MG63 (cell line): Measurements from ENCODE around the gene TPR. TPM values are rescaled to one million over a fixed set of nuclear protein-coding genes. Genes with fewer than 3 reads are reported as not detected.
"Not testable (repeated sequence)": the region's sequence is repeated elsewhere in the genome, so short reads cannot be mapped to it uniquely, and the experiment has no call there.

Experiments
- DNase-seq: peaks from one replicate; pipeline ENCODE4 v3.0.0-alpha.2; 2020
- H3K27me3 ChIP-seq: fragments of 250-450 bp; sonication (Bioruptor Pico); 2 replicates; pipeline ENCODE4 v1.5.1; 2020; ENCODE audit warnings: mild to moderate bottlenecking, moderate library complexity
- H3K36me3 ChIP-seq: fragments of 250-450 bp; sonication (Bioruptor Pico); 2 replicates; pipeline ENCODE4 v1.5.1; 2020; ENCODE audit warnings: mild to moderate bottlenecking, moderate library complexity
- H3K4me3 ChIP-seq: fragments of 250-450 bp; sonication (Bioruptor Pico); 2 replicates; pipeline ENCODE4 v1.5.1; 2020; ENCODE audit warnings: mild to moderate bottlenecking, moderate library complexity
- H3K9me3 ChIP-seq: fragments of 250-450 bp; sonication (Bioruptor Pico); 2 replicates; pipeline ENCODE4 v1.5.1; 2020; ENCODE audit warnings: mild to moderate bottlenecking, moderate library complexity
- total RNA-seq: library from RNA; depleted of rRNA; stranded (reverse); fragments of >200 nt; shearing (Covaris generic); gene quantifications from 2 replicates; pipeline ENCODE4 v1.2.3, GENCODE V29; 2014; ENCODE audit warnings: low replicate concordance; rRNA removed

Gene TPR
- total RNA-seq, result 23.2 and 40.3 TPM in 2 replicates

- H3K4me3 ChIP-seq, result peak within 1 kb of the TSS; percentile 85
- no peaks in the 10 kb centered on the region for H3K27me3 ChIP-seq
- peaks cover 46% of the 10 kb centered on the region for H3K36me3 ChIP-seq
- no peaks in the 10 kb centered on the region for H3K9me3 ChIP-seq
- peak; percentile 99 for DNase-seq
Measured at GRCh38 chr1:186375152-186375928, at the start of gene TPR, which contains the start of gene ODR4. TPR (minus strand) TSS chr1:186375253; CDS start chr1:186375028, 225 bp downstream. ODR4 (plus strand) TSS chr1:186375838; CDS start chr1:186379786, 3,948 bp downstream.

GRCh38 chr1:186424539-186424938 is 49.5 kb upstream of the TPR start:
- no peak overlapping the region for H3K4me3 ChIP-seq
- DNase-seq, result no peak

GRCh38 chr1:186421446-186421845 is 46.4 kb upstream of the TPR start:
- DNase-seq, result no peak
- H3K4me3 ChIP-seq, result no peak overlapping the region
- no peaks in the 10 kb centered on the region for H3K27me3 ChIP-seq
- peaks cover 33% of the 10 kb centered on the region for H3K36me3 ChIP-seq
- no peaks in the 10 kb centered on the region for H3K9me3 ChIP-seq

More at GRCh38 chr1:186424539-186424938, 49.5 kb upstream of the TPR start:
- peaks cover 18% of the 10 kb centered on the region for H3K36me3 ChIP-seq
- H3K9me3 ChIP-seq, result no peaks in the 10 kb centered on the region
- no peaks in the 10 kb centered on the region for H3K27me3 ChIP-seq

GRCh38 chr1:186420923-186421322 is 45.9 kb upstream of the TPR start:
- Histone ChIP-seq H3K9me3 (no peaks in the 10 kb centered on the region), H3K36me3 (peaks cover 33% of the 10 kb centered on the region), H3K4me3 (no peak overlapping the region), H3K27me3 (no peaks in the 10 kb centered on the region)
- no peak for DNase-seq

GRCh38 chr1:186420311-186420710 is 45.3 kb upstream of the TPR start:
- no peak overlapping the region for H3K4me3 ChIP-seq
- H3K27me3 ChIP-seq, result no peaks in the 10 kb centered on the region
- DNase-seq, result no peak
- H3K9me3 ChIP-seq, result no peaks in the 10 kb centered on the region
- H3K36me3 ChIP-seq, result peaks cover 38% of the 10 kb centered on the region

GRCh38 chr1:186418503-186418902 is 43.5 kb upstream of the TPR start:
- no peak overlapping the region for H3K4me3 ChIP-seq
- no peaks in the 10 kb centered on the region for H3K27me3 ChIP-seq
- DNase-seq, result no peak
- peaks cover 43% of the 10 kb centered on the region for H3K36me3 ChIP-seq
- H3K9me3 ChIP-seq, result no peaks in the 10 kb centered on the region

- no peak for DNase-seq
- Histone ChIP-seq H3K36me3 (peaks cover 36% of the 10 kb centered on the region), H3K27me3 (no peaks in the 10 kb centered on the region), H3K4me3 (no peak overlapping the region), H3K9me3 (no peaks in the 10 kb centered on the region)
Measured at GRCh38 chr1:186413319-186413718, 38.3 kb upstream of the TPR start.

- H3K27me3 ChIP-seq, result no peaks in the 10 kb centered on the region
- H3K4me3 ChIP-seq, result no peak overlapping the region
- H3K36me3 ChIP-seq, result peaks cover 62% of the 10 kb centered on the region
- DNase-seq, result no peak
- no peaks in the 10 kb centered on the region for H3K9me3 ChIP-seq
Measured at GRCh38 chr1:186409091-186409490, 34.0 kb upstream of the TPR start.

- H3K4me3 ChIP-seq, result no peak overlapping the region
- DNase-seq, result no peak
- no peaks in the 10 kb centered on the region for H3K9me3 ChIP-seq
- peaks cover 48% of the 10 kb centered on the region for H3K36me3 ChIP-seq
- no peaks in the 10 kb centered on the region for H3K27me3 ChIP-seq
Measured at GRCh38 chr1:186404454-186405051, 29.5 kb upstream of the TPR start.

GRCh38 chr1:186403632-186404031 is 28.6 kb upstream of the TPR start:
- peaks cover 53% of the 10 kb centered on the region for H3K36me3 ChIP-seq

GRCh38 chr1:186401446-186401845 is 26.4 kb upstream of the TPR start:
- not testable (repeated sequence) for H3K4me3 ChIP-seq, H3K9me3 ChIP-seq, DNase-seq, H3K27me3 ChIP-seq
- H3K36me3 ChIP-seq, result peaks cover 54% of the 10 kb centered on the region

More at GRCh38 chr1:186403632-186404031, 28.6 kb upstream of the TPR start:
- no peaks in the 10 kb centered on the region for H3K27me3 ChIP-seq
- DNase-seq, result no peak
- H3K4me3 ChIP-seq, result no peak overlapping the region
- H3K9me3 ChIP-seq, result no peaks in the 10 kb centered on the region

- H3K27me3 ChIP-seq, DNase-seq, H3K4me3 ChIP-seq, H3K9me3 ChIP-seq: not testable (repeated sequence)
- H3K36me3 ChIP-seq, result peaks cover 62% of the 10 kb centered on the region
Measured at GRCh38 chr1:186392711-186393110, 17.7 kb upstream of the TPR start.

- DNase-seq, result no peak
- H3K4me3 ChIP-seq, result no peak overlapping the region
- H3K36me3 ChIP-seq, result peaks cover 60% of the 10 kb centered on the region
- no peaks in the 10 kb centered on the region for H3K9me3 ChIP-seq
- no peaks in the 10 kb centered on the region for H3K27me3 ChIP-seq
Measured at GRCh38 chr1:186391841-186392240, 16.8 kb upstream of the TPR start.

- H3K4me3 ChIP-seq, result no peak overlapping the region
- H3K36me3 ChIP-seq, result peaks cover 58% of the 10 kb centered on the region
- DNase-seq, result no peak
- H3K27me3 ChIP-seq, result no peaks in the 10 kb centered on the region
- H3K9me3 ChIP-seq, result no peaks in the 10 kb centered on the region
Measured at GRCh38 chr1:186390925-186391324, 15.9 kb upstream of the TPR start.

- H3K9me3 ChIP-seq, result no peaks in the 10 kb centered on the region
- peaks cover 56% of the 10 kb centered on the region for H3K36me3 ChIP-seq
- no peak for DNase-seq
- no peak overlapping the region for H3K4me3 ChIP-seq
- H3K27me3 ChIP-seq, result no peaks in the 10 kb centered on the region
Measured at GRCh38 chr1:186386725-186387383, 11.8 kb upstream of the TPR start.

GRCh38 chr1:186375929-186376319 is 871 bp upstream of the TPR start:
- H3K9me3 ChIP-seq, result no peaks in the 10 kb centered on the region
- H3K4me3 ChIP-seq, result peak overlapping the region; percentile 85
- no peaks in the 10 kb centered on the region for H3K27me3 ChIP-seq
- DNase-seq, result no peak
- peaks cover 44% of the 10 kb centered on the region for H3K36me3 ChIP-seq
